Glutamatergic neuron (in vitro differentiated cells): Measurements from ENCODE around the gene RBM43. TPM values are rescaled to one million over a fixed set of nuclear protein-coding genes. Genes with fewer than 3 reads are reported as not detected.
"Not testable (repeated sequence)": the region's sequence is repeated elsewhere in the genome, so short reads cannot be mapped to it uniquely, and the experiment has no call there.

Experiments used
- DNase-seq: peaks from one replicate; pipeline ENCODE4 v3.0.0; 2022
- H3K27ac Mint-ChIP-seq: one replicate; pipeline ENCODE4 v1.8.0; 2020; ENCODE audit warnings: mild to moderate bottlenecking, mixed read lengths, inconsistent platforms; ENCODE audit not compliant: unreplicated experiment
- H3K27me3 Mint-ChIP-seq: one replicate; pipeline ENCODE4 v1.8.0; 2020; ENCODE audit warnings: mild to moderate bottlenecking, moderate library complexity, mixed read lengths, inconsistent platforms; ENCODE audit not compliant: unreplicated experiment
- H3K36me3 Mint-ChIP-seq: one replicate; pipeline ENCODE4 v1.8.0; 2020; ENCODE audit warnings: mild to moderate bottlenecking, mixed read lengths, inconsistent platforms; ENCODE audit not compliant: unreplicated experiment
- H3K4me1 Mint-ChIP-seq: one replicate; pipeline ENCODE4 v1.8.0; 2020; ENCODE audit warnings: mild to moderate bottlenecking, low read depth, mixed read lengths, inconsistent platforms; ENCODE audit not compliant: unreplicated experiment
- H3K4me3 Mint-ChIP-seq: one replicate; pipeline ENCODE4 v1.8.0; 2020; ENCODE audit warnings: mild to moderate bottlenecking, mixed read lengths, inconsistent platforms; ENCODE audit not compliant: unreplicated experiment
- H3K9me3 Mint-ChIP-seq: one replicate; pipeline ENCODE4 v1.8.0; 2020; ENCODE audit warnings: mild to moderate bottlenecking, moderate library complexity, mixed read lengths, inconsistent platforms; ENCODE audit not compliant: unreplicated experiment
- long read RNA-seq: library from polyadenylated mRNA; unstranded; transcript quantifications from one replicate; pipeline ENCODE4 v2.0.0, GENCODE V29; 2020; ENCODE audit not compliant: unreplicated experiment
- total RNA-seq: library from RNA; stranded (reverse); fragmentation: NEBNext Ultra II Directional; extraction: Animal tissue kit (Norgen Biotek cat#: 25700); gene quantifications from one replicate; pipeline ENCODE4 v1.2.1, GENCODE V29; 2021; ENCODE audit not compliant: unreplicated experiment
- TF ChIP-seq, protein P1 (sequence below): fragments of 200-600 bp; sonication (generic); IDR thresholded peaks from one replicate; pipeline ENCODE4 v1.5.0; 2021; ENCODE audit not compliant: partially characterized antibody, unreplicated experiment

RBM43 gene
- 1.1 TPM for total RNA-seq
- long read RNA-seq, partial matches to known transcripts, result 1 of 1 reads
- long read RNA-seq, other reads (novel, unspliced or antisense), result 0 of 1 reads

DNA sequence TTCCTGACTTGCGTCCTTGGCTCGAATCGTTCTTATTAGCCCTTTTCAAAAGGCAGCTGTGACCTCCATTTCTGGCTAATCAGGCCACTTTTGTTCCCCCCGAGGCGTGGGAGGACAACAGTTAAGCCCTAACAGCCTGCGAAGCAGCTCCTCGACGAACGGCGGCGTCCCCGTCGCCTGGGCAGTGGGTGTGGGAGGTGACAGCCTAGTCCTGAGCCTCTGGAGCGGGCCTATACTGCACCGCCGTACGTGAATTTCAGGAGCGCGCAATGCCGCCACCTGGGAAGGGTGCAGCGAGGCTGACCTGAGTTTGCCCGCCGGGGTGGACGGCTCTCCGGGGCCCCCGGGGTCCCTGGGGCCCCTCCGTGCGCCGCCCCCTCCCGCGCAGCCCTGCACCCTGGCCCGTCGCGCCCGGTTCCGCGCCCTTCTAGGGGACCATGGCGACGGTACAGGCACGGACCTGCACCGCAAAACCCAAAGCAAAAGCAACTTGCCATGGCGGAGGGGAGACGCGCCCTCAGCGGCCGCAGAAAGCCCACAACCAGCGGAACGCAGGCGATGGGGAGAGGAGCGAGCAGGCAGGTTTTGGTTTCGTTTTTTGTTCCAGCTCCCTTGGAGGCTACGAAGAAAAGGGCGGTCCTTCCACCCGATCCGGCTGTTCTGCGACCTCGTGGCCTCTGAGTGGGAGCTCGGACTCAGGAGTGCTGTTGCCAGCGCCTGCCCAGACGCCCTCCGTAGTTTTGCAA lies at the start of gene RBM43:
TSS of gene RBM43 (minus strand) at position 633 of the 746 bp plus-strand sequence. CDS start at position 497, 136 bp downstream.
- Mint-ChIP-seq H3K9me3 (no peaks in the 10 kb centered on the region), H3K27ac (peak within 1 kb of the TSS; percentile 4), H3K4me3 (peak within 1 kb of the TSS; percentile 81), H3K4me1 (peaks cover 3% of the 10 kb centered on the region), H3K27me3 (no peaks in the 10 kb centered on the region), H3K36me3 (no peaks in the 10 kb centered on the region)
- TF ChIP-seq, protein P1, sequence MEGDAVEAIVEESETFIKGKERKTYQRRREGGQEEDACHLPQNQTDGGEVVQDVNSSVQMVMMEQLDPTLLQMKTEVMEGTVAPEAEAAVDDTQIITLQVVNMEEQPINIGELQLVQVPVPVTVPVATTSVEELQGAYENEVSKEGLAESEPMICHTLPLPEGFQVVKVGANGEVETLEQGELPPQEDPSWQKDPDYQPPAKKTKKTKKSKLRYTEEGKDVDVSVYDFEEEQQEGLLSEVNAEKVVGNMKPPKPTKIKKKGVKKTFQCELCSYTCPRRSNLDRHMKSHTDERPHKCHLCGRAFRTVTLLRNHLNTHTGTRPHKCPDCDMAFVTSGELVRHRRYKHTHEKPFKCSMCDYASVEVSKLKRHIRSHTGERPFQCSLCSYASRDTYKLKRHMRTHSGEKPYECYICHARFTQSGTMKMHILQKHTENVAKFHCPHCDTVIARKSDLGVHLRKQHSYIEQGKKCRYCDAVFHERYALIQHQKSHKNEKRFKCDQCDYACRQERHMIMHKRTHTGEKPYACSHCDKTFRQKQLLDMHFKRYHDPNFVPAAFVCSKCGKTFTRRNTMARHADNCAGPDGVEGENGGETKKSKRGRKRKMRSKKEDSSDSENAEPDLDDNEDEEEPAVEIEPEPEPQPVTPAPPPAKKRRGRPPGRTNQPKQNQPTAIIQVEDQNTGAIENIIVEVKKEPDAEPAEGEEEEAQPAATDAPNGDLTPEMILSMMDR, result no peak
- peak; percentile 60 for DNase-seq

DNA sequence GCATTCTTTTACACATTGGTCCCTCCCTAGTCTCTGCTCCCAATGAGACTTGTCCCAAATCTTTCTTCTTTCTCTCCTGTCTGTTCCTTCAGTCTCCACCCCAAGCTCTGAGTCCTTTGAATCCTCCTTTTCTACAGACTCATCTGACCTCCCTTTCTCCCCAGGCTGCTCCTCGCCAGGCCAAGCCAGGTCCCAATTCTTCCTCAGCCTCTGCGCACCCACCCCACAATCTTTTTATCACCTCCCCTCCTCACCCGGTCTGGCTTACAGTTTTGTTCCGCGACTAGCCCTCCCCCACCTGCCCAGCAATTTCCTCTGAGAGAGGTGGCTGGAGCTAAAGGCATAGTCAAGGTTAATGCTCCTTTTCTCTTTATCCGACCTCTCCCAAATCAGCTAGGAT lies 48.6 kb upstream of the RBM43 start:
- not testable (repeated sequence) for H3K9me3 Mint-ChIP-seq, H3K27me3 Mint-ChIP-seq, DNase-seq, H3K4me3 Mint-ChIP-seq, H3K27ac Mint-ChIP-seq, H3K4me1 Mint-ChIP-seq, H3K36me3 Mint-ChIP-seq

DNA sequence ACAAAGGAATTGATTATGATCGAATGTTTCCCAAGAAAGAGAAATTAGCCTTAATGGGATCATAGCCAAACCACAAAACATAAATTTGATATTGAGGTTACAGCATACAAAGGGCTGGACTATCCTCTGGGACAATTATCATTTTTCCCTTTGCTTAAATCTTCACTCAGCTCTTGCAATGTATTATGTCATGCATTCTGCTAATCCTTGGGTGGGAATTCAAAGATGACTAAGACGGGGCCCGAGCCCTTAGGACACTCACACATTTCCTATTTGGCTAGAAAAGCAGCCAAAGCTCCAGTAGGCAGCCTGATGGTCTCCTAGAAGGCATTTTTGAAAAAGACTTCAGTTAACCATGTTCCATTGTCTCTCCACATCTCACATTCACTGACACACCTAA lies 45.0 kb upstream of the RBM43 start:
- peaks cover 1% of the 10 kb centered on the region for H3K9me3 Mint-ChIP-seq
- H3K4me1 Mint-ChIP-seq, result no peaks in the 10 kb centered on the region
- no peaks in the 10 kb centered on the region for H3K36me3 Mint-ChIP-seq
- H3K27me3 Mint-ChIP-seq, result no peaks in the 10 kb centered on the region
- H3K4me3 Mint-ChIP-seq, result no peak overlapping the region
- TF ChIP-seq, protein P1, result no peak
- DNase-seq, result no peak
- no peak overlapping the region for H3K27ac Mint-ChIP-seq

DNA sequence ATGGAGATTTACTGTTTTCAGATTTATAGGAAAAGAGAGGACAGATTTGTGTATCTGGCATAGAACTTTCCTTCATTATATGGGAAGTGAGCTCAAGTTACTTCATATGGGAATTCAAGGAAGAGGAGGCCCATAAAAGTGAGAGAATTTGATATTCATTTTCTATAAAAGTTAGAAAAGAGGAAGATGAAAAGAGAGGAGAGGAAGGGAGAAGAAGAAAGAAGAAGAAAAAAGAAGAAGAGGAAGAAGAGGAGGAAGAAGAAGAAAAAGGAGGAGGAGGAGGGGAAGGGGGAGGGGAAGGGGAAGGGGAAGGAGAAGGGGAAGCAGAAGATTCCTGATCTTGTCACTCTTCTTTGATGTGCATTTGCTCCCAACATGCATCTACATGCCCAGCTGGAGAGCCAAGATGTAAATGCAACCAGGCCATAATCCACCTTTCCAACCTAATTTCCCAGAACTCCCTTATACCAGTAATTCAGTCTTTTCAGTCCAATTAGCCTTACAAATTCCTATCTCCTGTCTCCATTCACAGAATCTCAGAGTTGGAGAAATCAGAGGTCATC lies 43.5 kb upstream of the RBM43 start:
- H3K4me3 Mint-ChIP-seq, result no peak overlapping the region

DNA sequence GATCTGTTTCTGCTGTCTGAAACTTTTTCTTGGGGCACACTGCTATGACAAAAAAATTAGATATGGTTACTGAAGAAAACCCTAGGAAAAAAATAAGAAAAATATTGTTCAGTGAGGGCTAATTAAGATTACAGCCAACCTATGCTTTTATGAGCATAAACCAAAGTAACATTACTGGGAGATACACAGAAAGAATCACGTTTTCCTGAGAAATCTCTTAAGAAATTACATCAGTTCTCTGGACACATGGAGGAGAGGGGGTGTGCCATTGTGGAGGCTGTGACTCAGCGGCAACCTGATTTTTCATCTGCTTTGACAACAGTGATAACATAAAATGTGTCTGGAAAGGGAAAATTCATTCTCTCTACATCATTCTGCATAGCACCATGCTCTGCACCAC lies 41.2 kb upstream of the RBM43 start:
- no peak overlapping the region for H3K4me3 Mint-ChIP-seq
- H3K4me1 Mint-ChIP-seq, result no peaks in the 10 kb centered on the region
- no peaks in the 10 kb centered on the region for H3K36me3 Mint-ChIP-seq
- H3K27me3 Mint-ChIP-seq, result no peaks in the 10 kb centered on the region
- TF ChIP-seq, protein P1, result no peak
- peaks cover 1% of the 10 kb centered on the region for H3K9me3 Mint-ChIP-seq
- DNase-seq, result no peak
- no peak overlapping the region for H3K27ac Mint-ChIP-seq

More for the DNA sequence above, 43.5 kb upstream of the RBM43 start:
- Mint-ChIP-seq H3K4me1 (no peaks in the 10 kb centered on the region), H3K9me3 (peaks cover 1% of the 10 kb centered on the region), H3K27ac (no peak overlapping the region), H3K36me3 (no peaks in the 10 kb centered on the region), H3K27me3 (no peaks in the 10 kb centered on the region)
- no peak for DNase-seq
- TF ChIP-seq, protein P1, result no peak
